Activated T-helper 9 cell treated with anti-CD3 and anti-CD28 coated beads, Interleukin-2, amount 50 U/mL, for 16 hours (primary cell): ENCODE measurements around the gene PLN.

Experiments
- DNase-seq: peaks from one replicate; pipeline ENCODE4 v3.0.0-alpha.2; 2020; ENCODE audit warnings: low read depth

PLN gene

DNA sequence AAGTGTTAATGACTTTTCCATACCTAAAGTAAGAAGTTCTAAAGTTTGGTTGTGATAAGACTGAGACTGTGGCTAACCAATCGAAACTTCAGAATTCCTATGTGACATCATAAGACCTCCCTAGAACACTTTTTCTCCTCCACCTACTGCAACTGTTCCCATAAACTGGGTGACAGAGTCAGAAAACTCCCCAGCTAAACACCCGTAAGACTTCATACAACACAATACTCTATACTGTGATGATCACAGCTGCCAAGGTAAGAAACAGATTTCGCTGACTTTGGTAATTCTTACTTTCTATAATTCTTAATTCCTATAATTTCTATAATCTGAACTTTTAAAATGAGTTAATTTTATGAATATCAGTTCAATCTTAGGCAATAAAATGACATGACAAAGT, at the start of gene PLN:
PLN (plus strand) TSS at position 161 of the 400 bp plus-strand sequence. CDS start 10,626 bp downstream, outside the sequence.
- no peak for DNase-seq

DNA sequence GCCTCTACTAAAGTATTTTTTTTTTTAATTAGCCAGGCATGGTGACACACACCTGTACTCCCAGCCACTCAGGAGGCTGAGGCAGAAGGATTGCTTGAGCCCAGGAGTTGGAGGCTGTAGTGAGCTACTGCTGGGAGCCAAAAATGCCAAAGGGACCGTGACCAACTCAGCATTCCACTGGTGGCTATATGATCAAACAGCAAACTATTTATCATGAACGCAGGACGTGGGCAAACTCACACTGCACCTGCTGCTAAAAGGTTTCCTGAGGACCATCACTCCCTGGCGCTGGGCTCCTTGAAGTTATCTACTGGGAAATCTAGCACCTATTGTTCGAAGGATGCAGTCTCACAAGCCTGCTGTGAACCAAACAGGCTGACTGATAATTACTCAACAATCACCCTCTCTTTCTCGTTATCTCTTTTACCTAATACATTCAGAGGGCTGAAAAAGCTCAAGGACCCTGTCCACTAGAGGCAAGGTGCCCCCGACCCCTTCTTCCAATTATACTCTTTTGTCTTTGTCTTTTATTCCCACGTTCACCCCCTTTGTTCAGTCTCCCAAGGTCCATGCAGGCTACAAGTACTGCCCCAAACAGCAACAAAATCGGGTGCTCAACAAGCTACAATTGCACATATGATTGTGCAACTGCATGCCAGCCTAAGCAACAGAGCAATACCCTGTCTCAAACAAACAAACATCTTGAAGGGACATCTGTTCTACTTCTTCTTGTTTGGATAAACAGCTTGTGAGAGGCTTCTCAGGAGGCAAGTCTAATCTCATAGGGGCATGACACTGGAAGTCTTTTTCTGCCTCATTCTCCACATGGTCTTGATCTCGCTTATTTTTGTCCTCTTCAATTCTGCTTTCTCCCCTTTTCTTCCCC, 47.7 kb upstream of the PLN start:
- DNase-seq = no peak

DNA sequence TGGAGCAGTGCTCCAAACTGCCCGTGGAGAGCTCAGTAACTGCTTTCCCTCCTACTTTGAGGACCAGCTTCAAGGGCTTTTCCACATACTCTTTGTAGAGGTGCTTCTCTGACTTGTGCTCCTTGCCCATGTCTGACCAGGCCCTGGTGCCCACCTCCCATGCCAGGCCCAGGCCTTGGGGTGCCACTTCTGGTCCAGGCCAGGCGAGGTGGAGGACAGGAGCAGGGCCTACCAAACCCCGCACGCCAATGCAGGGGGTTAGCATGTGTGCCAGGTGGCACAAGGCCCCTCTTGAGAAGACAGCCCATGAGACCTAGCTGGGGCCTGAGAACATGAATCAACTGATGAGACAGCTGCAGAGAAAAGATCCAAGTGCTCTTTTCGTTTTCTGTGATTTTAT, 47.0 kb upstream of the PLN start:
- no peak for DNase-seq

DNA sequence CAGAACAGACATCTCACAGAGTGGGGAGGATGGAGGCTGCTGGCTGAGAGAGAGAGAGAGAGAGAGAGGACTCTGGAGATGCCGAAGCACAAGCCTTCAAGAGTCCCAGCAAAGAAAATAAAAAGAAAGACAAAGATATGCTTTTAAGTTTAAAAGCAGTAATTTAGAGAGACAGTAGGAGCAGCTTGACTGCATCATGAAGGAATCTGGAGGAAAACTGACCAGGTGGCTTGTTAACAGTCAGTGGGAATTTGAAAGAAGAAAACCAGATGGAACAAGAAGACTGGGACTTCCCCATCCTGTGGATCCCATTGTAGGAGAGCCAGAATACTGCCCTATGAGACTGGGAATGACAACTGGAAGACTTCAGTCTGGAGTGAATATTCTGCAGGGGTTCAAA, 46.3 kb upstream of the PLN start:
- DNase-seq = no peak

DNA sequence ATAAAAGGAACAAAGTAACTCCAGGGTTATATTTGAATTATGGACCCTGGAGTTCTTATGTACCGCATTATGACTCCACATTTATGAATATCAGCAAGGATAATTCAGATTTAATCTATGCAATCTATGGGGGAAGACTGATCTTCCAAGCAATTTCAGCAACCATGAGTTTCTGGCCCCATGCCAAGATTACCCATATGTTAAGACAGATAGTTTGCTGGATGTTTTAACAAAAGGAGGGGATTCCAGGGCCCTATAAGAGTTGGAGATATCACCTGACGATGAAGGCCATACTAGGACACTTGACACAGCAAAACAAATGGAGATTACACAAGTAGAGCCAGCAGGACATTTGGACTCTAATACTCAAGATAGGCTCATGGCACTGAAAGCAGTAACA, 45.9 kb upstream of the PLN start:
- no peak for DNase-seq

DNA sequence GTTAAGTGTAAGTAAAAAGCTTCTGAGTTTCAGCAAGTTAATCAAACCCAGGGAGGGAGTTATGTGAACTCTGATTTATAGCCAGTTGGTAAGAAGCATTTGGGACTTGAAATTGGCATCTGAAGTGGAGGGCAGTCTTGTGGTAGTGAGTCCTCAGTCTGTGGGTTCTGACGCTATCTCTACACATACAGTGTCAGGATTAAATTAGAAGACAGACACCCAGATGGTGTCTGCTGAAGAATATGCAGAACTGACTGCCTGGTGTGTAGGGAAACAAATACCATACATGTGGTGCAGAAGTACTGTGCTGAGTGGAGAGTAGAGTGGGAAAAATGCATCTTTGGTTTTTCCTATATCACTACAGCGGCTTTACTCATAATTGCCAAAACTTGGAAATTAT, 43.5 kb upstream of the PLN start:
- no peak for DNase-seq

DNA sequence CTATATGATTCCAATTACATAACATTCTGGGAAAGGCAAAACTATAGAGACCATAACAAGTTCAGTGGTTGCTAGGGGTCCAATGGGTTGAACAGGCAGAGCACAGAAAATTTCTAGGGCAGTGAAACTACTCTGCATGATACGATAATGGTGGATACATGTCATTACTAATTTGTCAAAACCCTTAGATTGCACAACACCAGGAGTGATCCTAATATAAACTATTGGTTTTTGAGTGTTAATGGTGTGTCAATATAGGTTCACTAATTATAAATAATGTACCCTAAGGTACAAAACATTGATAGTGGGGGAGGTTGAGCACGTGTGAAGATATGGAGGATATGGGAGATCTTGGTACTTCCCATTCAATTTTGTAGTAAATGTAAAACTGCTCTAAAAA, 42.4 kb upstream of the PLN start:
- DNase-seq = no peak

DNA sequence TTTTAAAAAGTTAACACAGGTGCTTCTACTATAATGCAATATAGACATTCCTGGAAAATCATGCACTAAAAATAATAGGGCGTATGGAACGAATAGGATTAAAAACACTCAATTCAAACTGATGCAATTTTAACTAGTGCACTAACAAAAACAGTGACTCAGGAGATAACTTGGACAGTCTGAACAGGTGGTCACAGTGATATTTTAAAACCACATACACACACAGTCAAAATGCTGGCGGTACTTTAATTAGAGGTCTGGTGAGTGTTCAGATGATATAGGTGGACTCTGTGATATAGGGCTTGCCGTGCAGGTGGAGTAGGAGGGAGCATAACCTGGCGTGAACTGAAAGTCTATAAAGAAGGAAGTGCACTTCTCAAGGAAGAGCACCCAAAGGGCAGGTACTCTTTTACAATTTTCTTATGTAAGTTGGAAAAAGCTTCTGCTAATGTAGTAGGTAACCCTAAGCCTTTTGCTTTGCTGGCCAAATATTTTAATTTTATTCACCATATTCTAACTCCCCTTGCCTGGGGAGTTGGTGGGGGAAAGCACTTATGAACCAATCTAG, 41.9 kb upstream of the PLN start:
- DNase-seq = no peak

DNA sequence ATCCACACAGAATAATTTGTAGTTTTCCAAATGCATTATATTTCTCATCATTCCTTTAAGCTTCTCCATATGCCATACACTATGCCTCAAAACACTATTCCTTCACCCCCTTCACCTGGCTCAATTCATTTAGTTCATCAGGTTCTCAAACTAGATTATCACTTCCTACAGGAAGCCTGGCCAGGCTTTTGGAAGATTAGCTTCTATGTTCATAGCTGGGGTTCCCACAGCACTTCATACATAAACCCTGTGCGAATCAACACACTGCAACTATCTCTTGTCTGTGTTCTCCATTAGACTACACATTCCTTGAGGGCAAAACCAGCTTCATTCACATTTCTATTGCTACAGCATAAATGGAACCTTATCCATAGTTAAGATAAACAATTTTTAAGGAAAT, 40.5 kb upstream of the PLN start:
- no peak for DNase-seq

DNA sequence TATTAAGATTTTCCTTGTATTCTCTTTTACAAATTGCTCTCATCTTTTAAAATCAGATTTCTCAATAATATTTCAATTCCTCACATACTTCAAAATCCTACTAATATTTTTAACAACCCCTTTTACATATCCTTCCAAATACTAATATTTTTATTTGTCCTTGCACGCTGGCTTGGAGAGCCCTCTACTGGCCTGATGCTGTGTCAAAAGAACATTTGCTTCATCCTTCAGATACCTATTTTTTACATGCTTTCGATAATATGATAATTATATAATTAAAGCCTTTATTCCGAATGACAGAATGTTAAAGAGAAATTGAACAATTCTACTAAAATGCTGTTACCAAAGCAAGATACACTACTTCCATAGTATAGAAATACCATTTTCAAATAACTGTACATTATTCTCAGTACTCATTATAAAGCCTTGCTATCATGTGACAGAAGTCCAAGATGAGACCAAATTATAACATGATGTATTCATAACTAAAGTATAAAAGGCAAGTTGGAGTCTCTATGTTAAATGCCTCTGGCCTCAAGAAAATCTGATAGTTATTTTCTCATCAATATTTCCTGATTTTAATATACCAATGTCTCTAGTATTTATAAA, 39.0 kb upstream of the PLN start:
- no peak for DNase-seq

DNA sequence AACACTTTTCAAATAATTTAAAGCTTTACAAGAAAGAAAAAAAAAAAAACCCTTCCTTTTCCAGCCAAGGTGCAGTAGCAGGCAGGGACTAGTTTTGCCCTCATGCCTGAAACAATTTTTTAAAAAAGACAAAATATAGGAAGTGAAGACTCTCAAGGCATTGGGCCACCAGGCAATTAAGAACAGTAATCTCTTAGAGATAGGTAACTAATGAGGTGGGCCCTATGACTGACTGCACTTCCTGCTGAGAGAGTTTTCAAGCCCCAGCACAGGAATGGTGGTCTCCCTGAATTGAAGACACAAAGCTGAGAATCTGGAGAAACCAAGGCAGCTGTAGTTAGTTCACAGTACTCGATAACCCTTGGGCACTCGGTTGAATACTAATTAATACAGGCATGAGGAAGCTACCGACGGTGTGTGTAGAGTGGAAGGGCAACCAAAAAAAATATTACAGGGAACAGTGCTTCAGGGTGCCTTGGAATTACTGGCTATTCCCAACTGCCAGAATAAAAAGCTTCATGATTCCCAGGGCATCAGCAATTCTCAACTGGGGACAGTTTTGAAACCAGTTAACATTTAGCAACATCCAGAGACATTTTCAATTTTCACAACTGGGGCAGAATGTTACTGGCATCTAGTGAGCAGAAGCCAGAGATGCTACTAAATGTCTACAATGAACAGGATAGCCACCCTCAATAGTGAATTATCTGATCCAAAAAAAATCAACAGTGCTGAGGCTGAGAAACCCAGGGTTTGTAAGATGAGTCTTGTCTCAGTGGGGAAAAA, 36.0 kb upstream of the PLN start:
- no peak for DNase-seq

DNA sequence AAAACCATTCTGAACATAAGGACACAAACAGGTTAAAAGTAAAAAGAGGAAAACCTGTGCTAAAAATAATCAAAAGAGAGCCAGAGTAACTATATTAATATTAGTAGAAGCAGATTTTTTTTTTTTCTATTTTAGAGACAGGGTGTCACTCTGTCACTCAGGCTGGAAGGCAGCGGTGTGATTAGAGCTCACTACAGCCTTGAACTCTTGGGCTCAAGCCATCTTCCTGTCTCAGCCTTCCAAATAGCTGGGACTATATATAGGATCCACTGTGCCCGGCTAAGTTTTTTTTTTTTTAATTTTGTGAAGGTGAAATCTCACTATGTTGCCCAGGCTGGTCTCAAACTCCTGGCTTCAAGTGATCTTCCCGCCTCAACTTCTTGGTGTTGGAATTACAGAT, 33.4 kb upstream of the PLN start:
- no peak for DNase-seq

DNA sequence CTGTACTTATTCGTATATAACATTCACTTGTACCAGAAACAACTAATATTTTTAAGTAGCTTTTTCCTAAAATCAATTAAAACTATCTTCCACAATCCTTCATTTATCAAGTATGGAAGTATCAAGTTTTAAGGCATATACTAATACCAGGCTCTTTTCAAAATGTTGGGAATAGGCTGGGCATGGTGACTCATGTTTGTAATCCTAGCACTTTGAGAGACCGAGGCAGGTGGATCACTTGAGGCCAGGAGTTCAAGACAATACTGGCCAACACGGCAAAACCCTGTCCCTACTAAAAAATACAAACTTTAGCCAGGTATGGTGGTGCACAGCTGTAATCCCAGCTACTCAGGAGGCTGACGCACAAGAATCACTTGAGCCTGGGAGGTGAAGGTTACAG, 25.7 kb upstream of the PLN start:
- no peak for DNase-seq

DNA sequence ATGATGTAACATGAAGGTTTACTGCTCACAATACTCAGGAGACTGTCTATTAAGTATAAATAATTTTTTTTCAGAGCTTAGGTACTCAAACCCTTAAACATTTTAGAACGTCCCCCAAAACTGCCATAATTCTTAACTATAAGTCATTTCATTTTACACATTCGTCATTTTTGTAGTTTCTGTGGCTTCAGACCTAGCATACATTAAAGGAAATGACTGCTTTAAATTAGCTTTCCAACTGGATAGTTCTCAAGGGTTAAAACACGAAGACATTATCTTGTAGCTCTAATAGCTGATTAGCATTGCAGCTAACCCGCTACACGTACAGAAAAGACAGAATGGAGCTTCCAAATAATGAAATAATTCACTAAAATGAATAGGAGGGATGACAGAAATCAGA, 24.9 kb upstream of the PLN start:
- no peak for DNase-seq

DNA sequence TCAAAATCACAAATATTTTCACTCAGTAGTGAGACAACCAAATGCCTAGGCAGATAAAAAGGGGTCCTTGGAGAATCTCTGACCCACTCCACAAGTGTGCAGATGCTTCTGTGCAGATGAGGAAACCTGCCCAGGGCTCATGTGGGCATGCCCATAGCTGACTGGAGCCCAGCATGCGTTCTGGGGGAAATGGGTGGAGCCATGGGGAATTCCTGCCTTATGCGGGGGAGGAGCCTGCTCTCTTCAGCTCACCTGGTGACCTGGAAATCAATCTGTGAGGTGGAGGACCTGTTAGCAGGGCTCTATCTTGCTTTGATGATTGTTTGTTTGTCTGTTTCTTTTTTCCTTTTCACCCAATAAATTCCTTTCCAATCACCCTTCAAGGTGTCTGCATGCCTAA, 23.4 kb upstream of the PLN start:
- no peak for DNase-seq

DNA sequence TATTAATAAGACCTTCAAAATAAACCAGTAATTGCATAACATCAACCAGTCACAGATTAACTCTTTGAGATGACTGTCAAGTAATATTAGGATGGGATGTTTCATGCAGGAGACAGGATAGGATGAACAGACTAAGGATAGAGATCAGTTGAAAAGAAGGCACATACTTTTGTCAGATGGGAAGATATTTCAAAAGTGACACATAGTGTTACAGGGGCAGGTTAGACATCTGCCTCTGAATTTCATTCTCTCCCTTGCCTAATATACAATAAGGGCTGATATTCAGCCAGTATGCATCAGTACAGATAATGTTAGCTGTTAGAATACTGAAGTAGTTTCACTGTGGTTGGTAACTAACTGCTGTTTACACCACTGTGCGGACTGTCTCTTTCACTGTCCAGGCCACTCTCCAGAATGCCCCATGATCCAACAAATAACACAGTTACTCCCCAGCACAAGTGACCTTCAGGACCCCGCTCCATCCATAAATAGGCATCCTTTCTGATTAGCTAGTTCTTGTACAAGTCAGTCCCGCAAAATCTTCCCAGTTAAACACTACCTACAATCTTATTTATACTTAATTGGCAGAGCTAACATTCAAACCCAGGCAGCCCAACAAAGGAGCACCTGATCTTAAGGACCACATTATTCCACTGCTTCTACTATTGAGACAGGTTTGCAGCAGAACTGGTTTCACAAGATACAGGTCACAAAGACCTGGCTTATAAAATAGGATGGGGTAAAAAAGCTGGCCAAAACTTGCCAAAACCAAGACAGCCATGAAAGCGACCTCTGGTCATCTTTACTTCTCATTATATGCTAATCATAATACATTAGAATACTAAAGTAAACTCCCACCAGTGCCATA, 21.9 kb upstream of the PLN start:
- no peak for DNase-seq

DNA sequence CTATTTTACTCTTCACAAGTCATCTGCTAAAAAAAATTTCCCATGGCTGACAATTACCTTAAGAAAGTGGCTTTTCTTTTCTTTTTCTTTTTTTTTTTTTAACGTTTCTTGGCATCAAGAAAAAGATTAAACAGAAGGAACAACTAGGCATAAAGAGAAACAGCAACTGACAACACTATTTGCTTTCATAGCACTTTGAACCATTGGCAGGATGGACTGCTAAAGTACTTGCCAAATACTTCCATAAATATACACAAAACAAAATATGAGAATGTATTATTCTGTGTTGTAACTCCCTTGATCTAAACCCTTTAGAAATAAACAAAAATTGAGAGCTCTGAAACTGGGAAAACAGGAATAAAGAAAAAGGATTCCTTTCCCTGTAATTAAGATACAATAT, 20.0 kb upstream of the PLN start:
- DNase-seq = no peak

DNA sequence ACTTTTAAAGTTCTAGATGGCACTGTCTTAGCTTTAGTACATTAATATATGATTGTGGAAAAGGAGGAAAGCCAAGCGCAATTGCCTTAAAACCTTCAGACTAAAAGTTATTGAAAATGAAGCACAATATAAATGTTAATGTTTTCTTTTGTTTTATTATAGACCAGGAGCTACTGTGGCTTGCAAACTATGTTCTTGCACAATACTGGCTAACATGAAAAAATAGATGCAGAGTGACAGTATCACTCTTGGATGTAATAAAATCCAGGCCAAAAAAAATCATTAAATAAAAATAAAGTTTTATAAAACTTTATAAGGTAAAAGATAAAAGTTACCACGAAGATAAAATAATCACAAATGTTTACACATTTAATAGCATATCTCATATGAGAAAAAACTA, 18.3 kb upstream of the PLN start:
- no peak for DNase-seq

DNA sequence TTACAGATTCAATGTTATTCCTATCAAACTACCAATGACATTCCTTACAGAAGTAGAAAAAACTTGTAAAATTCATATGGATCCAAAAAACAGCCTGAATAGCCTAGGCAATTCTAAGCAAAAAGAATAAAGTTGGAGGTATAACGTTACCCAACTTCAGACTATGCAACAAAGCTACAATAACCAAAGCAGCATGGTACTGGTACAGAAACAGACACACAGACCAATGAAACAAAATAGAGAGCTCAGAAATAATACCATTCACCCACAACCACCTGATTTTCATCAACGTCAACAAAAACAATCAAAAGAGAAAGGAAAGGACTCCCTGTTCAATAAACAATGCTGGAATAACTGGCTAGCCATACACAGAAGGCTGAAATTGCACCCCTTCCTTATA, 17.2 kb upstream of the PLN start:
- DNase-seq = no peak

DNA sequence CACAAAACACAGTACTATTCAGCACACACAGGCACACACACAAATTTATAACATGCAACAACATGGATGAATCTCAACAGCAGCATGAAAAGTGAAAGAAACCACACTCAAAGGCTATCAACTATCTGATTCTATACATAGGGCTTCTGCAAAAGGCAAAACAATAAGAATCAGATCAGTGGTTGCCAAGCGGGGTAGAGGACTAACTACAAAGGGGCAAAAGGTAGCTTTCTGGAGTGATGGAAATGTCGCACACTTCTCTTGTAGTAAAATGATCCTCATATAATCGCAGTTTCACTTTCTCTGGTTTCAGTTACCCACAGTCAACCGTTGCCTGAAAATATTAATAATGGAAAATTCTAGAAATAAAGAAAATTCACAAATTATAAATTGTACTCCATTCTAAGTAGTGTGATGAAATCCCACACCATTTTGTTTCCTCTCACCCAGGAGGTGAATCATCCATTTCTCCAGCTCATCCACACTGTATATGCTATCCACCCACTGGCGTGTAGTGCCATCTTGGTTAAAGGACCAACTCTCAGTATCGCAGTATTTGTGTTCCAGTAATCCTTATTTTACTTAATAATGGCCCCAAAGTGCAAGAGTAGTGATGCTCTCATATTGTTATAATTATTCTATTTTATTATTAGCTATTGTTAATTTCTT, 12.8 kb upstream of the PLN start:
- DNase-seq = no peak

DNA sequence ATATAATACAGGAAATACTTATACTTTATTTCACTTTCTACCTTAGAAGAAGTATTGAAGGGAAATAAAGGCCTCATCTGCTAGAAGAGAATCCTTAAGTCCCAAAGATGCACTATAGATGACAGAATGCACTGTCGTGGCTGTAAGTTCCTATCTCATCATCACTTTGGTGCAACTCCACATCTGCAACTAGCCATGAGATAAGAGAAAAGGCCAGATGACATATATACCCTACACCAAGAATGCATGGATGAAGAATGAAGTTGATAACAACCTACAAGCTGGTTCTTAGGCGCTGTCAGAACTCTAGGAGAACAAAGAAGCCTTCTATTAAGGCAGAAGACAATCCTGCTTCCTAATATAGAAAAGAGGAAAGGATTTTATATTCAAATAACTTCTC, 11.6 kb upstream of the PLN start:
- no peak for DNase-seq
